ENCODE measurements around the gene TMEM244.
"Not testable (repeated sequence)": the region's sequence is repeated elsewhere in the genome, so short reads cannot be mapped to it uniquely, and the experiment has no call there.

Gene TMEM244

DNA sequence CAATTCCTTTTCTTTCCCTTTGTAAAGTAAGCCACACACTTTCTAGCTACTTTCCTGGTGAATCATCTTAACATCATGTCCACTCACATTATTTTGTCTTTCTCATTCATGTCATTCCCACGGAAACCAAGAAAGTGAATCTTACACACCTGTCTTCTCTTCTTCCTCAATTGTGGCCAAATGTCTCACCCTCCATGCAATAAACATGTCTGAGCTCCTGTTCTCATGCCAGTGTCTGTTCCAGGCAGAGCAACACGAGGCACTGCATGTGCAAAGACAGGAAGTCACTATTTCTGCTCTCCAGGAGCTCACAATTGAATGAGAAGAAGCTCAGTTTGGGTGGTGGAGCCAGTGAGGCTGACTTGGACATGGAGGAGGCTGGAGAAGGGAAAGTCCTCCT is 29.0 kb upstream of the TMEM244 start:
- no peak for DNase-seq (ENCODE audit: low read depth, low spot score)
- whole genome bisulfite sequencing (ENCODE audit: insufficient coverage, insufficient read length): no CpG with 5 or more reads among the region's 2 CpGs
- no peak overlapping the region for H3K4me3 ChIP-seq (ENCODE audit: low read length)
- no peaks in the 10 kb centered on the region for H3K36me3 ChIP-seq (ENCODE audit: control insufficient read depth, insufficient read depth, low read length)
- H3K27ac ChIP-seq (ENCODE audit: low read length): no peak overlapping the region
- H3K9me3 ChIP-seq (ENCODE audit: control insufficient read depth, insufficient read depth, low read length): no peaks in the 10 kb centered on the region
- H3K27me3 ChIP-seq (ENCODE audit: control insufficient read depth, insufficient read depth, low read length): no peaks in the 10 kb centered on the region
- H3K4me1 ChIP-seq (ENCODE audit: control insufficient read depth, insufficient read depth, low read length): no peaks in the 10 kb centered on the region

DNA sequence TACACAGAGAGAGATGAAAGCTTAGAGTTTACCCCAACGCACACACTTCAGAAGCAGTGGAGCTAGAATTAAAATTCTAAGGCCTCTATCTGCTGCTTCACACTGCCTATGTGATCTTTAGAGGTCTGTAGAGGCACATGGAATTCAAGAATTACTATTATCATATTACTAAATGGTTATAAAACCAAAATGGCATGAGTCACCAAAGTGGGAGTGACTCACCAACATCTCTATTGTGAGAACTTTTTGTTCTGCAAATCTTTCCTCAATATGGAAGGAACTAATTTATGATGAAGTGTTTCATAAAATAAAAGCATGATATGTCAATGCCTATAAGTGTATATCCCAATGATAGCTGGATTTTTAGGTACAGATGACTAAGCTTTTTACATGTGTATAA is 28.5 kb upstream of the TMEM244 start:
- Histone ChIP-seq H3K27ac (ENCODE audit: low read length) (no peak overlapping the region), H3K27me3 (ENCODE audit: control insufficient read depth, insufficient read depth, low read length) (no peaks in the 10 kb centered on the region), H3K36me3 (ENCODE audit: control insufficient read depth, insufficient read depth, low read length) (no peaks in the 10 kb centered on the region), H3K4me3 (ENCODE audit: low read length) (no peak overlapping the region), H3K9me3 (ENCODE audit: control insufficient read depth, insufficient read depth, low read length) (no peaks in the 10 kb centered on the region), H3K4me1 (ENCODE audit: control insufficient read depth, insufficient read depth, low read length) (no peaks in the 10 kb centered on the region)
- WGBS (ENCODE audit: insufficient coverage, insufficient read length): no CpG with 5 or more reads among the region's 1 CpG
- DNase-seq (ENCODE audit: low read depth, low spot score): no peak

GRCh38 chr6:129886401-129887155 is 25.5 kb upstream of the TMEM244 start:
- H3K36me3 ChIP-seq (ENCODE audit: control insufficient read depth, insufficient read depth, low read length): no peaks in the 10 kb centered on the region
- DNase-seq (ENCODE audit: low read depth, low spot score): no peak
- no peaks in the 10 kb centered on the region for H3K9me3 ChIP-seq (ENCODE audit: control insufficient read depth, insufficient read depth, low read length)
- no peak overlapping the region for H3K27ac ChIP-seq (ENCODE audit: low read length)
- WGBS (ENCODE audit: insufficient coverage, insufficient read length): no CpG with 5 or more reads among the region's 4 CpGs
- H3K4me1 ChIP-seq (ENCODE audit: control insufficient read depth, insufficient read depth, low read length): no peaks in the 10 kb centered on the region
- no peaks in the 10 kb centered on the region for H3K27me3 ChIP-seq (ENCODE audit: control insufficient read depth, insufficient read depth, low read length)
- no peak overlapping the region for H3K4me3 ChIP-seq (ENCODE audit: low read length)

- no peaks in the 10 kb centered on the region for H3K36me3 ChIP-seq (ENCODE audit: control insufficient read depth, insufficient read depth, low read length)
- no peak overlapping the region for H3K4me3 ChIP-seq (ENCODE audit: low read length)
- H3K4me1 ChIP-seq (ENCODE audit: control insufficient read depth, insufficient read depth, low read length): no peaks in the 10 kb centered on the region
- no CpG with 5 or more reads among the region's 1 CpG for WGBS (ENCODE audit: insufficient coverage, insufficient read length)
- H3K27me3 ChIP-seq (ENCODE audit: control insufficient read depth, insufficient read depth, low read length): no peaks in the 10 kb centered on the region
- H3K9me3 ChIP-seq (ENCODE audit: control insufficient read depth, insufficient read depth, low read length): no peaks in the 10 kb centered on the region
- DNase-seq (ENCODE audit: low read depth, low spot score): no peak
- no peak overlapping the region for H3K27ac ChIP-seq (ENCODE audit: low read length)
These were observed 23.1 kb upstream of the TMEM244 start for GRCh38 chr6:129884211-129884610.

GRCh38 chr6:129882510-129883023 is 21.5 kb upstream of the TMEM244 start:
- no peaks in the 10 kb centered on the region for H3K4me1 ChIP-seq (ENCODE audit: control insufficient read depth, insufficient read depth, low read length)
- H3K4me3 ChIP-seq (ENCODE audit: low read length): no peak overlapping the region
- no peak overlapping the region for H3K27ac ChIP-seq (ENCODE audit: low read length)
- no peaks in the 10 kb centered on the region for H3K36me3 ChIP-seq (ENCODE audit: control insufficient read depth, insufficient read depth, low read length)
- WGBS (ENCODE audit: insufficient coverage, insufficient read length): no CpG with 5 or more reads among the region's 8 CpGs
- H3K9me3 ChIP-seq (ENCODE audit: control insufficient read depth, insufficient read depth, low read length): no peaks in the 10 kb centered on the region
- H3K27me3 ChIP-seq (ENCODE audit: control insufficient read depth, insufficient read depth, low read length): no peaks in the 10 kb centered on the region
- DNase-seq (ENCODE audit: low read depth, low spot score): no peak

DNA sequence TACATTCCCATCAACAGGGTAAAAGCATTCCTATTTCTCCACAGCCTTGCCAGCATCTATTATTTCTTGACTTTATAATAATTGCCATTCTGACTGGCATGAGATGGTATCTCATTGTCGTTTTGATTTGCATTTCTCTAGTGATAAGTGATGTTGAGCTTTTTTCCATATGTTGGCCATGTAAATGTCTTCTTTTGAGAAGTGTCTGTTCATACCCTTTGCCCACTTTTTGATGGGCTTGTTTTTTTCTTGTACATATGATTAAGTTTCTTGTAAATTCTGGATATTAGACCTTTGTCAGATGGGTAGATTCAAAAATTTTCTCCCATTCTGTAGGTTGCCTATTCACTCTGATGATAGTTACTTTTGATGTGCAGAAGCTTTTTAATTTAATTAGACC is 16.8 kb upstream of the TMEM244 start:
- not testable (repeated sequence) for H3K36me3 ChIP-seq (ENCODE audit: control insufficient read depth, insufficient read depth, low read length); H3K27ac ChIP-seq (ENCODE audit: low read length); DNase-seq (ENCODE audit: low read depth, low spot score); H3K27me3 ChIP-seq (ENCODE audit: control insufficient read depth, insufficient read depth, low read length); H3K4me1 ChIP-seq (ENCODE audit: control insufficient read depth, insufficient read depth, low read length); H3K4me3 ChIP-seq (ENCODE audit: low read length); H3K9me3 ChIP-seq (ENCODE audit: control insufficient read depth, insufficient read depth, low read length)
- WGBS (ENCODE audit: insufficient coverage, insufficient read length): no CpG with 5 or more reads among the region's 1 CpG

GRCh38 chr6:129875610-129876520 is 14.8 kb upstream of the TMEM244 start:
- no peak overlapping the region for H3K27ac ChIP-seq (ENCODE audit: low read length)
- no peaks in the 10 kb centered on the region for H3K36me3 ChIP-seq (ENCODE audit: control insufficient read depth, insufficient read depth, low read length)
- H3K27me3 ChIP-seq (ENCODE audit: control insufficient read depth, insufficient read depth, low read length): no peaks in the 10 kb centered on the region
- H3K9me3 ChIP-seq (ENCODE audit: control insufficient read depth, insufficient read depth, low read length): no peaks in the 10 kb centered on the region
- H3K4me3 ChIP-seq (ENCODE audit: low read length): no peak overlapping the region
- no peaks in the 10 kb centered on the region for H3K4me1 ChIP-seq (ENCODE audit: control insufficient read depth, insufficient read depth, low read length)
- WGBS (ENCODE audit: insufficient coverage, insufficient read length): no CpG with 5 or more reads among the region's 6 CpGs
- DNase-seq (ENCODE audit: low read depth, low spot score): no peak

DNA sequence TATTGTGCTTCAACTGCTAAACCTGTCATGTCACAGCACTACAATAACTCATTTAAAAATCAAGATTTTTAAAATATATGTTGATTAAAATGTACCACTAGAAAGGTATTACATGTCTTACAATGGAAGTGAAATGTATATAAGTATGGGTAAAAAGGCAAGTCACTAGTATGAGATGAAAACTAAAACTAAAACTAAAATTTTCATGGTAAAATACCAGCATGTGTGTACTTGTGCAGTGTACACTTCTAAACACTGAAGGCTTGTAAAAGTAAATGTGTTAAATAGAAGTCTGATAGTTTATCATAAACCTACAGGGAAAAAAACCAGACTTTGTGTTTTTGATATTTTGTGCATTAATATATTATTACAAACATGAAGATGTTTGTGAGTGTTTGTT is 13.7 kb upstream of the TMEM244 start:
- Histone ChIP-seq H3K4me3 (ENCODE audit: low read length) (no peak overlapping the region), H3K27me3 (ENCODE audit: control insufficient read depth, insufficient read depth, low read length) (no peaks in the 10 kb centered on the region), H3K36me3 (ENCODE audit: control insufficient read depth, insufficient read depth, low read length) (no peaks in the 10 kb centered on the region), H3K9me3 (ENCODE audit: control insufficient read depth, insufficient read depth, low read length) (no peaks in the 10 kb centered on the region), H3K4me1 (ENCODE audit: control insufficient read depth, insufficient read depth, low read length) (no peaks in the 10 kb centered on the region), H3K27ac (ENCODE audit: low read length) (no peak overlapping the region)
- no peak for DNase-seq (ENCODE audit: low read depth, low spot score)

DNA sequence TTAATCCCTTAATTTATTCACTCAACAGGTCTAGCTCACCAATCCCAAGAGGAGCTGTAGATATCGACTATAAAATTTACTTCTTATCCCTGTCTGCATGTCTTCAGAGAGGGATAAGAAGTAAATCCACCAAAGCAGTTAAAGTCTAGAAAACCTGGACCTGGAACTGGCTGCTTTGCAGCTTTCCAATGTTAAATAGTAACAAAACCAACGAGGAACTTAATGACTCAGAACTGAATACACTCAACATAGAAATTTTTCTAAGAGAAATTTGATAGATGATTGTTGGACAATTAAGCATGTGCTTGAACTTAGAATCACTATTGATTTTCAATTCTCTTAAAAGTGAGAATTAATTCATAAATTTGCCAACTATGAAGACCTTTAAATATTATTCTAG is 11.5 kb upstream of the TMEM244 start:
- no peaks in the 10 kb centered on the region for H3K36me3 ChIP-seq (ENCODE audit: control insufficient read depth, insufficient read depth, low read length)
- WGBS (ENCODE audit: insufficient coverage, insufficient read length): no CpG with 5 or more reads among the region's 2 CpGs
- no peaks in the 10 kb centered on the region for H3K27me3 ChIP-seq (ENCODE audit: control insufficient read depth, insufficient read depth, low read length)
- H3K27ac ChIP-seq (ENCODE audit: low read length): no peak overlapping the region
- no peaks in the 10 kb centered on the region for H3K9me3 ChIP-seq (ENCODE audit: control insufficient read depth, insufficient read depth, low read length)
- H3K4me1 ChIP-seq (ENCODE audit: control insufficient read depth, insufficient read depth, low read length): no peaks in the 10 kb centered on the region
- H3K4me3 ChIP-seq (ENCODE audit: low read length): no peak overlapping the region
- no peak for DNase-seq (ENCODE audit: low read depth, low spot score)

- H3K27me3 ChIP-seq (ENCODE audit: control insufficient read depth, insufficient read depth, low read length): no peaks in the 10 kb centered on the region
- H3K9me3 ChIP-seq (ENCODE audit: control insufficient read depth, insufficient read depth, low read length): no peaks in the 10 kb centered on the region
- H3K27ac ChIP-seq (ENCODE audit: low read length): no peak overlapping the region
- no CpG with 5 or more reads among the region's 3 CpGs for WGBS (ENCODE audit: insufficient coverage, insufficient read length)
- H3K4me1 ChIP-seq (ENCODE audit: control insufficient read depth, insufficient read depth, low read length): no peaks in the 10 kb centered on the region
- no peaks in the 10 kb centered on the region for H3K36me3 ChIP-seq (ENCODE audit: control insufficient read depth, insufficient read depth, low read length)
- H3K4me3 ChIP-seq (ENCODE audit: low read length): no peak overlapping the region
- DNase-seq (ENCODE audit: low read depth, low spot score): no peak
These were observed 10.1 kb upstream of the TMEM244 start for GRCh38 chr6:129871221-129871620.
